Type B pancreatic cell (in vitro differentiated cells): ENCODE results near the gene SPRING1. TPM values are rescaled to one million over a fixed set of nuclear protein-coding genes. Genes with fewer than 3 reads are reported as not detected.

ENCODE experiments used
- DNase-seq: peaks from one replicate; pipeline ENCODE4 v3.0.0; 2021; ENCODE audit warnings: mixed read lengths; ENCODE audit not compliant: unreplicated experiment; ENCODE audit errors: extremely low spot score
- H3K27ac Mint-ChIP-seq: 2 replicates; pipeline ENCODE4 v1.8.0; 2021; ENCODE audit warnings: mild to moderate bottlenecking, mixed read lengths
- H3K27me3 Mint-ChIP-seq: 2 replicates; pipeline ENCODE4 v1.8.0; 2021; ENCODE audit warnings: mixed read lengths
- H3K36me3 Mint-ChIP-seq: 2 replicates; pipeline ENCODE4 v1.8.0; 2021; ENCODE audit warnings: mixed read lengths
- H3K4me1 Mint-ChIP-seq: one replicate; pipeline ENCODE4 v1.8.0; 2021; ENCODE audit warnings: mixed read lengths; ENCODE audit not compliant: unreplicated experiment
- H3K4me3 Mint-ChIP-seq: 2 replicates; pipeline ENCODE4 v1.8.0; 2021; ENCODE audit warnings: mild to moderate bottlenecking, mixed read lengths
- H3K9me3 Mint-ChIP-seq: 2 replicates; pipeline ENCODE4 v1.8.0; 2021; ENCODE audit warnings: mixed read lengths
- CTCF ChIP-seq: fragments of 200-600 bp; sonication (generic); conservative IDR thresholded peaks from 2 replicates; pipeline ENCODE4 v1.5.0; 2021; ENCODE audit warnings: antibody characterized with exemption, mild to moderate bottlenecking
- long read RNA-seq: library from polyadenylated mRNA; unstranded; transcript quantifications from one replicate; pipeline ENCODE4 v2.0.0, GENCODE V29; 2020
- total RNA-seq: library from RNA; stranded (reverse); gene quantifications from 2 replicates; pipeline ENCODE4 v1.2.1, GENCODE V29; 2021; ENCODE audit warnings: low replicate concordance

SPRING1 gene
- 48.6 and 49.6 TPM in 2 replicates for total RNA-seq
- long read RNA-seq, full-length matches to known transcripts = 3 of 7 reads
- long read RNA-seq, partial matches to known transcripts = 0 of 7 reads
- long read RNA-seq, other reads (novel, unspliced or antisense) = 4 of 7 reads

- no peaks in the 10 kb centered on the region for H3K27me3 Mint-ChIP-seq
- H3K27ac Mint-ChIP-seq = peak within 1 kb of the TSS; percentile 82
- peak; percentile 62 for TF ChIP-seq CTCF
- H3K9me3 Mint-ChIP-seq = no peaks in the 10 kb centered on the region
- DNase-seq = peak; percentile 99
- H3K4me3 Mint-ChIP-seq = peak within 1 kb of the TSS; percentile 97
- H3K36me3 Mint-ChIP-seq = peaks cover 9% of the 10 kb centered on the region
- H3K4me1 Mint-ChIP-seq = peaks cover 15% of the 10 kb centered on the region
Observed at GRCh38 chr12:116737774-116738657, at the start of gene SPRING1, which contains the start of gene RNFT2. Gene SPRING1, minus strand, starts transcription at chr12:116738069. Its CDS starts 169 bp downstream, at chr12:116737900. Gene RNFT2, plus strand, starts transcription at chr12:116738315. Its CDS starts 2,183 bp downstream, at chr12:116740498.

DNA sequence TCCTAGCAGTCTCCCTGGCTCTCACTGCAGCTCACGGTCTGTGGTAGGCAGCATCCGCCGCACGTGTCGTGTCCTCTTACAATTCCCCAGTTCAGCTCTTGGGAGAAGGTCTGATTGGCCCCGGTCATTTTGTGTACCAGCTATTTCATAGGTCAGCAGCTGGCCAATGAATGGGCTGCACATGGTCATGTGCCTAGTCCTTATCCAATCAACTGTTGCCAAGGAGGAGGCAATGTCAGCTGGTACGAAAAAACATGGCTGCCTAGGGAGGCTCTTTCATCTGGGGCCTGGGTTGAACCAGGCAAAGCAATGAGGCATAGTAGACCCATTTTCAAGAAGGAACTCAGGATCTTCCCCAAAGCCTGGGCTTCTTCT lies 46.4 kb upstream of the SPRING1 start:
- H3K36me3 Mint-ChIP-seq = peaks cover 21% of the 10 kb centered on the region
- no peak for DNase-seq
- H3K27ac Mint-ChIP-seq = no peak overlapping the region
- no peak for TF ChIP-seq CTCF
- H3K4me3 Mint-ChIP-seq = no peak overlapping the region
- H3K27me3 Mint-ChIP-seq = no peaks in the 10 kb centered on the region
- no peaks in the 10 kb centered on the region for H3K4me1 Mint-ChIP-seq
- no peaks in the 10 kb centered on the region for H3K9me3 Mint-ChIP-seq

- no peak for DNase-seq
- Mint-ChIP-seq H3K4me1 (no peaks in the 10 kb centered on the region), H3K27me3 (no peaks in the 10 kb centered on the region), H3K9me3 (no peaks in the 10 kb centered on the region), H3K4me3 (no peak overlapping the region), H3K27ac (no peak overlapping the region), H3K36me3 (peaks cover 21% of the 10 kb centered on the region)
- TF ChIP-seq CTCF = no peak
Observed at GRCh38 chr12:116783525-116784237, 45.8 kb upstream of the SPRING1 start.

GRCh38 chr12:116780942-116781341 lies 43.1 kb upstream of the SPRING1 start:
- TF ChIP-seq CTCF = no peak
- Mint-ChIP-seq H3K36me3 (peaks cover 13% of the 10 kb centered on the region), H3K4me3 (no peak overlapping the region), H3K27me3 (no peaks in the 10 kb centered on the region), H3K4me1 (no peaks in the 10 kb centered on the region), H3K27ac (no peak overlapping the region), H3K9me3 (no peaks in the 10 kb centered on the region)
- no peak for DNase-seq

DNA sequence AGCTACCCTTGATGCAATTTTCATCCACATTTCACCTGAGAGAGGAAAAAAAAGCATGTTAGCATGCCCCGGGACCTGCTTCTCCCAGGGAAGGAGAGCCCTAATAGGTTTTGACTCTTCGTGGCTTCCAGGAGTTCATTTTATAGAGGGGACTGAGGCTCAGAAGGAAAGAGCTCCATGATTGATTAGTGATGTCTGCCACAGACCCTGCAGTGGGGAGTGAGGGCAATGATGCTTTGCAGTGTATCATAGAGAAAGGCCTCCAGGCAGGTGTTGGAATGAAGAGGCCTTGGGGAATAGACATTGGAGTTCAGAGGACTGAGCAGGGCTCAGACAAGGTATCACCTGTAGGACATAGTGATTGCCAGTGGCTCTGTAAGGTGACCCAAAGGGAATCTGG lies 41.7 kb upstream of the SPRING1 start:
- H3K9me3 Mint-ChIP-seq = no peaks in the 10 kb centered on the region
- TF ChIP-seq CTCF = no peak
- H3K4me3 Mint-ChIP-seq = no peak overlapping the region
- no peaks in the 10 kb centered on the region for H3K4me1 Mint-ChIP-seq
- no peak overlapping the region for H3K27ac Mint-ChIP-seq
- DNase-seq = no peak
- no peaks in the 10 kb centered on the region for H3K27me3 Mint-ChIP-seq
- H3K36me3 Mint-ChIP-seq = peaks cover 9% of the 10 kb centered on the region
